PC-9 (cell line): ENCODE measurements around the gene BBX. TPM values are rescaled to one million over a fixed set of nuclear protein-coding genes. Genes with fewer than 3 reads are reported as not detected.
A peak's percentile ranks its signal among the peaks of the same experiment; 100 is the strongest.

Source experiments
- BruUV-seq: library from RNA; stranded (reverse); fragments of 400-500 nt; replicated peaks from 2 replicates; lab custom pipeline; 2021; lab: Mats Ljungman, UMichigan
- CTCF ChIA-PET: fragments of 300-600 bp; sonication (Branson Sonifier 250); formaldehyde crosslinking; loops from one replicate; lab custom pipeline; 2022; ENCODE audit warnings: antibody characterized with exemption; lab: Charles Lee
- POLR2A ChIA-PET: fragments of 300-600 bp; sonication (Branson Sonifier 250); formaldehyde crosslinking; loops from one replicate; lab custom pipeline; 2022; ENCODE audit warnings: antibody characterized with exemption; ENCODE audit not compliant: unreplicated experiment; lab: Charles Lee
- DNase-seq, 2 experiments: peaks; one replicate each; pipeline versions ENCODE4 v3.0.0 to v3.0.0-alpha.2; 2015 to 2022; ENCODE audit warnings: mixed read lengths in 1 of 2
- H2AFZ ChIP-seq: fragments of 200-600 bp; sonication (generic); 2 replicates; pipeline ENCODE4 v1.8.1; 2017; ENCODE audit warnings: antibody characterized with exemption
- H3F3A ChIP-seq: fragments of 200-600 bp; sonication (generic); 2 replicates; pipeline ENCODE4 v1.8.1; 2017; ENCODE audit warnings: antibody characterized with exemption, mild to moderate bottlenecking, low read depth; ENCODE audit not compliant: insufficient read depth
- H3K27ac ChIP-seq: fragments of 200-600 bp; sonication (generic); 2 replicates; pipeline ENCODE4 v1.6.1; 2016; ENCODE audit warnings: mixed run types
- H3K27me3 ChIP-seq: fragments of 200-600 bp; sonication (generic); 2 replicates; pipeline ENCODE4 v1.6.1; 2016; ENCODE audit warnings: low read depth, mixed run types; ENCODE audit not compliant: insufficient read depth
- H3K36me3 ChIP-seq: fragments of 200-600 bp; sonication (generic); 2 replicates; pipeline ENCODE4 v1.6.1; 2016; ENCODE audit warnings: low read depth, mixed run types
- H3K4me1 ChIP-seq: fragments of 200-600 bp; sonication (generic); replicated peaks from 2 replicates; pipeline ENCODE4 v1.6.1; 2016; ENCODE audit warnings: mixed run types; ENCODE audit not compliant: insufficient read depth
- H3K4me2 ChIP-seq: fragments of 200-600 bp; sonication (generic); 2 replicates; pipeline ENCODE4 v1.6.1; 2017; ENCODE audit warnings: mixed run types
- H3K4me3 ChIP-seq: fragments of 200-600 bp; sonication (generic); 2 replicates; pipeline ENCODE4 v1.6.1; 2016; ENCODE audit warnings: mixed run types
- H3K79me2 ChIP-seq: fragments of 200-600 bp; sonication (generic); 2 replicates; pipeline ENCODE4 v1.6.1; 2017; ENCODE audit warnings: low read depth, mixed run types
- H3K9me2 ChIP-seq: fragments of 200-600 bp; sonication (generic); 2 replicates; pipeline ENCODE4 v1.8.1; 2017; ENCODE audit warnings: mild to moderate bottlenecking; ENCODE audit not compliant: insufficient read depth
- H3K9me3 ChIP-seq: fragments of 200-600 bp; sonication (generic); 2 replicates; pipeline ENCODE4 v1.8.1; 2016; ENCODE audit warnings: low read depth; ENCODE audit not compliant: insufficient read depth
- H4K20me1 ChIP-seq: fragments of 200-600 bp; sonication (generic); 2 replicates; pipeline ENCODE4 v1.8.1; 2017; ENCODE audit not compliant: insufficient read depth
- CTCF ChIP-seq: fragments of 200-600 bp; sonication (generic); conservative IDR thresholded peaks from 2 replicates; pipeline ENCODE4 v1.6.1; 2017; ENCODE audit warnings: mixed run types, antibody characterized with exemption, mild to moderate bottlenecking, moderate library complexity
- EZH2 ChIP-seq: fragments of 200-600 bp; sonication (generic); IDR thresholded peaks from 2 replicates; pipeline ENCODE4 v1.8.0; 2017; ENCODE audit warnings: antibody characterized with exemption, low read depth
- intact Hi-C: fragments of 100-400 bp; cut with micrococcal nuclease; formaldehyde crosslinking; loops from one replicate; pipeline ENCODE4 v1.10.0; 2022; ENCODE audit not compliant: unreplicated experiment
- total RNA-seq: library from RNA; stranded (reverse); gene quantifications from 2 replicates; pipeline ENCODE4 v1.2.3, GENCODE V29; 2021

BBX gene
- total RNA-seq, 1 experiment from 2014 or later: 91.7 TPM

GRCh38 chr3:107752202-107752990 is 229.6 kb downstream of the BBX start:
- POLR2A ChIA-PET: no interaction called here
- DNase-seq: no peak
- no TSS peak for BruUV-seq
- intact Hi-C loops: loop anchor here (10.0 kb wide), 2 partner anchors 178 to 652 kb away; no protein-coding TSS in a partner anchor
- peak; percentile 64 for TF ChIP-seq CTCF
- TF ChIP-seq EZH2: no peak
- H3K79me2 ChIP-seq: no peaks in the 10 kb centered on the region
- H3K9me3 ChIP-seq: no peaks in the 10 kb centered on the region
- H3K4me1 ChIP-seq: no peaks in the 10 kb centered on the region
- H4K20me1 ChIP-seq: no peaks in the 10 kb centered on the region
- H2AFZ ChIP-seq: no peak overlapping the region
- H3K4me3 ChIP-seq: no peak overlapping the region
- H3K27ac ChIP-seq: no peak overlapping the region
- H3K9me2 ChIP-seq: no peaks in the 10 kb centered on the region
- no peaks in the 10 kb centered on the region for H3F3A ChIP-seq
- H3K27me3 ChIP-seq: no peaks in the 10 kb centered on the region
- no peak overlapping the region for H3K4me2 ChIP-seq
- CTCF ChIA-PET: interaction anchor here (0.6 to 0.9 kb wide), 3 partner anchors 178 to 725 kb away, joined by 3 to 4 read pairs (median 3); no protein-coding TSS in a partner anchor
- H3K36me3 ChIP-seq: peaks cover 6% of the 10 kb centered on the region; the same call in 1 of the 2 replicates

GRCh38 chr3:107753494-107753893 is 230.7 kb downstream of the BBX start:
- Histone ChIP-seq H3K9me3 (no peaks in the 10 kb centered on the region), H3K9me2 (no peaks in the 10 kb centered on the region), H4K20me1 (no peaks in the 10 kb centered on the region), H2AFZ (no peak overlapping the region), H3K79me2 (no peaks in the 10 kb centered on the region), H3K27ac (no peak overlapping the region), H3K4me3 (no peak overlapping the region), H3F3A (no peaks in the 10 kb centered on the region), H3K27me3 (no peaks in the 10 kb centered on the region), H3K4me1 (no peaks in the 10 kb centered on the region), H3K4me2 (no peak overlapping the region), H3K36me3 (peaks cover 6% of the 10 kb centered on the region; the same call in 1 of the 2 replicates)
- intact Hi-C loops: loop anchor here (1.0 to 10.0 kb wide), 3 partner anchors 174 to 651 kb away; no protein-coding TSS in a partner anchor
- ChIA-PET POLR2A (interaction anchor here (0.6 kb wide), 1 partner anchor 8 kb away, joined by 3 read pairs; no protein-coding TSS in a partner anchor), CTCF (no interaction called here)
- DNase-seq: peak in 1 of 2 experiments; percentile 11
- TF ChIP-seq CTCF (peak; percentile 67), EZH2 (no peak)
- BruUV-seq: no TSS peak

- H3K9me2 ChIP-seq: no peaks in the 10 kb centered on the region
These were observed 231.2 kb downstream of the BBX start for GRCh38 chr3:107753976-107754375.

More at GRCh38 chr3:107753976-107754375, 231.2 kb downstream of the BBX start:
- H3K4me2 ChIP-seq: no peak overlapping the region
- TF ChIP-seq CTCF (no peak), EZH2 (no peak)
- H3K4me1 ChIP-seq: no peaks in the 10 kb centered on the region
- H3K27ac ChIP-seq: no peak overlapping the region
- H3K27me3 ChIP-seq: no peaks in the 10 kb centered on the region
- no peaks in the 10 kb centered on the region for H3K79me2 ChIP-seq
- H3K36me3 ChIP-seq: peaks cover 6% of the 10 kb centered on the region; the same call in 1 of the 2 replicates
- H3F3A ChIP-seq: no peaks in the 10 kb centered on the region
- H3K4me3 ChIP-seq: no peak overlapping the region
- no peak overlapping the region for H2AFZ ChIP-seq
- no peaks in the 10 kb centered on the region for H3K9me3 ChIP-seq
- no peaks in the 10 kb centered on the region for H4K20me1 ChIP-seq
- BruUV-seq: no TSS peak
- intact Hi-C loops: loop anchor here (1.0 to 10.0 kb wide), 3 partner anchors 173 to 651 kb away; no protein-coding TSS in a partner anchor
- ChIA-PET CTCF (no interaction called here), POLR2A (no interaction called here)
- DNase-seq: no peak
